Measurements from ENCODE around the gene FBXL16. TPM values are rescaled to one million over a fixed set of nuclear protein-coding genes. Genes with fewer than 3 reads are reported as not detected.

FBXL16 gene
- total and polyA plus RNA-seq, 2 of the 13 experiments (the other 11 are each of a cell fraction or from before 2014, with no cell fraction given) = 0.22 to 2.0 TPM

GRCh38 chr16:678858-679813 is 26.5 kb downstream of the FBXL16 start (continued):
- TF ChIP-seq HNF1A (IDR thresholded peaks at IDR 0.05; ENCODE audit: low read depth) (no peak), HNF1A (CRISPR knock-in tag; IDR thresholded peaks at IDR 0.05; ENCODE audit: borderline replicate concordance) (peak; percentile 38; the same call in 1 of the 2 replicates), ZFP90 (CRISPR knock-in tag; IDR thresholded peaks at IDR 0.05; ENCODE audit: borderline replicate concordance) (no peak), ZNF878 (CRISPR knock-in tag; IDR thresholded peaks at IDR 0.05) (no peak), NCOA1 (CRISPR knock-in tag; IDR thresholded peaks at IDR 0.05) (no peak), SPEN (CRISPR knock-in tag; IDR thresholded peaks at IDR 0.05; ENCODE audit: low read depth) (peak; percentile 76), ZNF589 (CRISPR knock-in tag; conservative IDR thresholded peaks at IDR 0.05) (peak; percentile 87; the same call in 1 of the 2 replicates), BATF2 (CRISPR knock-in tag; IDR thresholded peaks at IDR 0.05) (no peak), U2AF2 (IDR thresholded peaks at IDR 0.05; ENCODE audit: low read depth, low read length) (no peak), ELF1 (CRISPR knock-in tag; IDR thresholded peaks at IDR 0.05) (0 out of 2 replicates have a peak, but pooled peaks have one; percentile 27), ETS1 (CRISPR knock-in tag; IDR thresholded peaks at IDR 0.05) (no peak), HDAC2 (CRISPR knock-in tag; IDR thresholded peaks at IDR 0.05) (no peak), PRDM15 (CRISPR knock-in tag; IDR thresholded peaks at IDR 0.05) (no peak), TRIM22 (IDR thresholded peaks at IDR 0.05) (no peak), ZNF619 (CRISPR knock-in tag; IDR thresholded peaks at IDR 0.05) (0 out of 2 replicates have a peak, but pooled peaks have one; percentile 28), MTF1 (CRISPR knock-in tag; IDR thresholded peaks at IDR 0.05) (no peak), RXRA (CRISPR knock-in tag; IDR thresholded peaks at IDR 0.05) (peak; percentile 52; the same call in 1 of the 2 replicates)
